ENCODE data around the gene PHYH.
"Not testable (repeated sequence)": the region's sequence is repeated elsewhere in the genome, so short reads cannot be mapped to it uniquely, and the experiment has no call there.

The PHYH gene

GRCh38 chr10:13321576-13321975, 21.7 kb upstream of the PHYH start:
- no peak for DNase-seq (ENCODE audit: low read depth in 2 of 2)

- DNase-seq (ENCODE audit: low read depth in 2 of 2) = no peak
These were observed 19.3 kb upstream of the PHYH start for GRCh38 chr10:13319166-13319565.

GRCh38 chr10:13317474-13317873, 17.6 kb upstream of the PHYH start:
- DNase-seq (ENCODE audit: low read depth in 2 of 2) = no peak

GRCh38 chr10:13316635-13317311, 16.9 kb upstream of the PHYH start:
- DNase-seq (ENCODE audit: low read depth in 2 of 2) = no peak

- no peak for DNase-seq (ENCODE audit: low read depth in 2 of 2)
These were observed 15.5 kb upstream of the PHYH start for GRCh38 chr10:13315361-13315760.

- DNase-seq (ENCODE audit: low read depth in 2 of 2) = no peak
These were observed 11.3 kb upstream of the PHYH start for GRCh38 chr10:13311177-13311575.

- no peak for DNase-seq (ENCODE audit: low read depth in 2 of 2)
These were observed 10.8 kb upstream of the PHYH start for GRCh38 chr10:13310518-13311176.

- no peak for DNase-seq (ENCODE audit: low read depth in 2 of 2)
These were observed 9.9 kb upstream of the PHYH start for GRCh38 chr10:13309792-13310191.

GRCh38 chr10:13308096-13308495, 8.2 kb upstream of the PHYH start:
- DNase-seq (ENCODE audit: low read depth in 2 of 2) = no peak

GRCh38 chr10:13306103-13306502, 6.2 kb upstream of the PHYH start:
- DNase-seq (ENCODE audit: low read depth in 2 of 2) = no peak

- no peak for DNase-seq (ENCODE audit: low read depth in 2 of 2)
These were observed 3.1 kb upstream of the PHYH start for GRCh38 chr10:13302821-13303555.

GRCh38 chr10:13298748-13299436, 972 bp downstream of the PHYH start:
- no peak for DNase-seq (ENCODE audit: low read depth in 2 of 2)

GRCh38 chr10:13296476-13296875, 3.4 kb downstream of the PHYH start:
- no peak for DNase-seq (ENCODE audit: low read depth in 2 of 2)

GRCh38 chr10:13294784-13295183, 5.1 kb downstream of the PHYH start:
- no peak for DNase-seq (ENCODE audit: low read depth in 2 of 2)

GRCh38 chr10:13291821-13292773, 7.8 kb downstream of the PHYH start:
- no peak for DNase-seq (ENCODE audit: low read depth in 2 of 2)

- DNase-seq (ENCODE audit: low read depth in 2 of 2) = no peak
These were observed 8.8 kb downstream of the PHYH start for GRCh38 chr10:13291061-13291460.

- no peak for DNase-seq (ENCODE audit: low read depth in 2 of 2)
These were observed 15.8 kb downstream of the PHYH start for GRCh38 chr10:13284050-13284449.

- not testable (repeated sequence) for DNase-seq (ENCODE audit: low read depth in 2 of 2)
These were observed 17.5 kb downstream of the PHYH start for GRCh38 chr10:13282348-13282747.

GRCh38 chr10:13276749-13277365, 23.0 kb downstream of the PHYH start:
- no peak for DNase-seq (ENCODE audit: low read depth in 2 of 2)

- not testable (repeated sequence) for DNase-seq (ENCODE audit: low read depth in 2 of 2)
These were observed 23.7 kb downstream of the PHYH start for GRCh38 chr10:13276146-13276545.

GRCh38 chr10:13272164-13272571, 27.7 kb downstream of the PHYH start:
- no peak for DNase-seq (ENCODE audit: low read depth in 2 of 2)

Measured in stimulated activated CD4-positive, alpha-beta T cell treated with anti-CD3 and anti-CD28 coated beads, Interleukin-1b, Interleukin-23, amount 100 ng/mL, for 4 hours (primary cell).